ENCODE data around the gene NRARP.
"Not testable (repeated sequence)": the region's sequence is repeated elsewhere in the genome, so short reads cannot be mapped to it uniquely, and the experiment has no call there.

Gene NRARP

GRCh38 chr9:137302118-137302448 lies at the start of gene NRARP:
NRARP (minus strand) TSS chr9:137302271; CDS start chr9:137301928, 343 bp downstream.
- DNase-seq (ENCODE audit: low read depth in 2 of 3, low spot score in 1 of 3), result peak; percentile 79 to 89 (median 86)

GRCh38 chr9:137350696-137351584 lies 48.9 kb upstream of the NRARP start:
- DNase-seq (ENCODE audit: low read depth in 2 of 3, low spot score in 1 of 3), result no peak

GRCh38 chr9:137349471-137350033 lies 47.5 kb upstream of the NRARP start:
- DNase-seq (ENCODE audit: low read depth in 2 of 3, low spot score in 1 of 3), result no peak

- no peak for DNase-seq (ENCODE audit: low read depth in 2 of 3, low spot score in 1 of 3)
Measured at GRCh38 chr9:137348769-137349470, 46.8 kb upstream of the NRARP start.

GRCh38 chr9:137347928-137348327 lies 45.9 kb upstream of the NRARP start:
- DNase-seq (ENCODE audit: low read depth in 2 of 3, low spot score in 1 of 3), result no peak

- DNase-seq (ENCODE audit: low read depth in 2 of 3, low spot score in 1 of 3), result no peak
Measured at GRCh38 chr9:137342482-137342881, 40.4 kb upstream of the NRARP start.

GRCh38 chr9:137341227-137341626 lies 39.2 kb upstream of the NRARP start:
- DNase-seq (ENCODE audit: low read depth in 2 of 3, low spot score in 1 of 3), result no peak

- DNase-seq (ENCODE audit: low read depth in 2 of 3, low spot score in 1 of 3), result not testable (repeated sequence)
Measured at GRCh38 chr9:137339908-137340462, 37.9 kb upstream of the NRARP start.

- DNase-seq (ENCODE audit: low read depth in 2 of 3, low spot score in 1 of 3), result no peak
Measured at GRCh38 chr9:137339045-137339907, 37.2 kb upstream of the NRARP start.

- no peak for DNase-seq (ENCODE audit: low read depth in 2 of 3, low spot score in 1 of 3)
Measured at GRCh38 chr9:137336735-137337134, 34.7 kb upstream of the NRARP start.

- no peak for DNase-seq (ENCODE audit: low read depth in 2 of 3, low spot score in 1 of 3)
Measured at GRCh38 chr9:137333016-137333671, 31.1 kb upstream of the NRARP start.

GRCh38 chr9:137331929-137332328 lies 29.9 kb upstream of the NRARP start:
- no peak for DNase-seq (ENCODE audit: low read depth in 2 of 3, low spot score in 1 of 3)

GRCh38 chr9:137330689-137331088 lies 28.6 kb upstream of the NRARP start:
- DNase-seq (ENCODE audit: low read depth in 2 of 3, low spot score in 1 of 3), result no peak

- not testable (repeated sequence) for DNase-seq (ENCODE audit: low read depth in 2 of 3, low spot score in 1 of 3)
Measured at GRCh38 chr9:137329590-137329989, 27.5 kb upstream of the NRARP start.

- DNase-seq (ENCODE audit: low read depth in 2 of 3, low spot score in 1 of 3), result not testable (repeated sequence)
Measured at GRCh38 chr9:137327641-137328550, 25.8 kb upstream of the NRARP start.

- DNase-seq (ENCODE audit: low read depth in 2 of 3, low spot score in 1 of 3), result no peak
Measured at GRCh38 chr9:137326445-137327065, 24.5 kb upstream of the NRARP start.

GRCh38 chr9:137325799-137326198 lies 23.7 kb upstream of the NRARP start:
- no peak for DNase-seq (ENCODE audit: low read depth in 2 of 3, low spot score in 1 of 3)

- DNase-seq (ENCODE audit: low read depth in 2 of 3, low spot score in 1 of 3), result no peak
Measured at GRCh38 chr9:137325124-137325523, 23.1 kb upstream of the NRARP start.

Data from stimulated activated CD4-positive, alpha-beta T cell treated with anti-CD3 and anti-CD28 coated beads, Interleukin-12 subunit alpha, Interleukin-12 subunit beta, amount 100 ng/mL, for 48 hours (primary cell).